ENCODE data around the gene TMEM86A.

- TF ChIP-seq GATA2 (IDR thresholded peaks at IDR 0.05; ENCODE audit: insufficient read depth, insufficient read length, low read depth, low read length) (no peak), POLR2AphosphoS5 (IDR thresholded peaks at IDR 0.05; ENCODE audit: insufficient read depth, low read depth, low read length) (no peak), POLR2A (IDR thresholded peaks at IDR 0.05; ENCODE audit: low read depth, low read length) (no peak), CTCF (IDR thresholded peaks at IDR 0.05; ENCODE audit: extremely low read depth in 1 of 2, insufficient read depth in 1 of 2, low read depth in 1 of 2, low read length in 2 of 2) (no peak)
These were observed 1.3 kb downstream of the TMEM86A start for GRCh38 chr11:18699848-18700261.

Data from endothelial cell of umbilical vein (primary cell).